IPS-18a (cell line): Measurements from ENCODE around the gene BRSK1.

Experiments
- H3K27ac ChIP-seq: one replicate; pipeline ENCODE4 v1.5.1; 2013; ENCODE audit warnings: low read length
- H3K27me3 ChIP-seq: one replicate; pipeline ENCODE4 v1.6.1; 2013; ENCODE audit warnings: mild to moderate bottlenecking, low read length; ENCODE audit not compliant: control insufficient read depth, insufficient read depth
- H3K36me3 ChIP-seq: one replicate; pipeline ENCODE4 v1.6.1; 2013; ENCODE audit warnings: low read depth, low read length; ENCODE audit not compliant: control insufficient read depth
- H3K4me1 ChIP-seq: one replicate; pipeline ENCODE4 v1.6.1; 2013; ENCODE audit warnings: low read depth, low read length; ENCODE audit not compliant: control insufficient read depth
- H3K4me3 ChIP-seq: one replicate; pipeline ENCODE4 v1.5.1; 2013; ENCODE audit warnings: low read length
- H3K9ac ChIP-seq: one replicate; pipeline ENCODE4 v1.6.1; 2013; ENCODE audit warnings: mild to moderate bottlenecking, low read length, moderate library complexity
- H3K9me3 ChIP-seq: one replicate; pipeline ENCODE4 v1.6.1; 2013; ENCODE audit warnings: low read depth, low read length; ENCODE audit not compliant: control insufficient read depth

Gene BRSK1

DNA sequence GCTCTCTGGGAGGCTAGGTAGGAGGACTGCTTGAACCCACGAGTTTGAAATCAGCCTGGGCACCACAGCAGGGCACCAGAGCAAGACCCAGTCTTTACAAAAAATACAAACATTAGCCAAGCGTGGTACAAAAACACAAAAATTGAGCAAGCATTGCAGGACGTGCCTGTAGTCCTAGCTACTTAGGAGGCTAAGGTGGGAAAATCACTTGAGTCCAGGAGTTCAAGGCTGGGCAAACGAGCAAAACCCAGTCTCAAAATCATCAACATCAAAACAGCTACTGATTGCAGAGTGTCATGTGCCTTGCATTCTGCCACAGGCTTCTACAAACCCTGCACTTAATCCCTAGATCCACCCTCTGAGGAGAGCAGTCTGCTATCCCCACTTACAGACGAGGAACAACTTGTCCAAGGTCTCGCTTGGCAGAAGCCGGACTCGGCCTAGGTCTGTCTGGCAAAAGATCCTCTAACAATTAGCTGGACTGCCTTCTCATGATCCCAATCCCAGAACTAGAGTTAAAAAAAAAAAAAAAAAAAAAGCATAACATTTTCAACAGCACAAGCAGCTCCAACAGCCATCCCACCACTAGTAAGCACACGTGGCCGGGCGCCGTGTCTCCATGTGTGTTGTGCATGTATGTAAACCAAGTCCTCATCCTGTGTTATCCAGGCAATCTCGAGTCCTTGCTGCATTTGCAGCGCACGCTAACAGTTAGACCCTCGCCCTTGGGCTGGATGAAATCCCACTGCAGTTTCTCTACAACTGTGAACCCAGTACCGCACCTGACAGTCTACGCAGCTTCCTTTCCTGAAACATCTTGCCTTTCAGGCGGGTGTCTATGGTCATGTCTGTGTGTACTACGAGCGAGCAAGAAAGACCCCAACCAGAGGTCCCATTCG is 27.0 kb upstream of the BRSK1 start:
- Histone ChIP-seq H3K9me3 (no peaks in the 10 kb centered on the region), H3K27me3 (no peaks in the 10 kb centered on the region), H3K4me3 (peak overlapping the region; percentile 79), H3K27ac (no peak overlapping the region), H3K36me3 (no peaks in the 10 kb centered on the region), H3K4me1 (peaks cover 12% of the 10 kb centered on the region), H3K9ac (no peak overlapping the region)

DNA sequence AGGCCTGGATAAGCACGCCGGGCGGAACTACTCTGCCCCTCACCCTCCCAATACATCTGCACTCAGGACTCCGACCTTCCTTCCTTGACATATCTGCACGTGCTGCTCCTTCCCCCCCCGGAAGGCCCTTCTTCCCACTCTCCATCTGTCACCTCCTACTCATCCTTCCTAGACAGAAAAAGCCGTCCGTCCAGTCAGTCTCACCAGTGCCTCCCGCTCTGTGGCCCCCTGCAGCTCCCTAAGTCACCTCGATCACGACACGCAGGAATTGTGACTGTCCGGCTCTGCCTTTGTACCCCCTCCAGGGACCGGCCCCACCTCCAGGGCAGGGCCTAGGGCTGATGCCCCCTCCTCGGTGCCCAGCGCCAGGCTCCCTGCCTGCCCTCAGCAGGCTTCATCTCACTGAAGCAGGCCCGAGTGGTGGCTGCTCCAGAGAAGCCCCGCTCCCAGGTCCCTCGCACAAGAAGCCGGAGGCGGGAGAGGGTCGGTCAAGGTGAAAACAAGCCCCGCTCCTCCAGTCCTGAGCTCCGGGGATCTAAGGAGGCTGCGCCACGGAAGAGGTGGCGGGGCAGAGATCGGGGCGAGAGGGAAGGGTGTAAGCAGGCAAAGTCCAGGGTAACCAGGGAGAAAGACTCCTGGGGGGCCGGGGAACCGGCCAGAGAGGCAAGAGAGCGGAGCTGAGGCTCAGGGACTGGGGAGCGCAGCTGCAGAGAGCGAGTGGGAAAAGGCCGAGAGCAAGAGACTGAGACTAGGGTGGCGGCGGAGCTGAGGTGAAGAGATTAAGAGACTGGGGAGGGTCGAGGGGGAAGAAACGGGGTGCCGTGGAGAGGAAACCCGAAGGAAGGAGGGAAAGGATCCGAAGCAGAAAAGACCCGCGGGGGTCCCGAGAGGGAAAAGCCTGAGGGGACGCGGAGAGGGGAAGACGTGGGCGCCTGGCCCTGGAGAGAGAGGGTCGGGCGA is 26.1 kb upstream of the BRSK1 start:
- H3K4me1 ChIP-seq: peaks cover 12% of the 10 kb centered on the region
- H3K9me3 ChIP-seq: no peaks in the 10 kb centered on the region
- peak overlapping the region; percentile 79 for H3K4me3 ChIP-seq
- no peaks in the 10 kb centered on the region for H3K36me3 ChIP-seq
- no peak overlapping the region for H3K27ac ChIP-seq
- peak overlapping the region; percentile 48 for H3K9ac ChIP-seq
- no peaks in the 10 kb centered on the region for H3K27me3 ChIP-seq

DNA sequence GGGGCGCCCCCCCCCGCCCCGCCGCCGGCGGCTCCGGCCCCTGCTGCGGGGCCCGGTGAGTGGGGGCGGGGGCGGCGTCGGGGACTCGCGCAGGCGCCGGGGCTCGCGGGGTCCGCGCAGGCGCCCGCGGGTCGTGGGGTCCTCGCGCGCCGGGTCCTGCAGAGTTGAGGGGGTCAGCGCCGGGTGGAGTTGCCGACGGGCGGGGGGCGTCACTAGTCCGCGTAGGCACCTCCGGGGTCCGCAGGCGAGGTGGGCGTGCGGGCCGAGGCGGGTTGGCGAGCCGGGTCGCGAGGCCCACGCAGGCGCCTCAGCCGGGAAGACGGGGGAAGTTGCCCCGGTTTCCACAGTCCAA is 25.3 kb upstream of the BRSK1 start:
- H3K27ac ChIP-seq: no peak overlapping the region
- H3K27me3 ChIP-seq: no peaks in the 10 kb centered on the region
- H3K9me3 ChIP-seq: no peaks in the 10 kb centered on the region
- peak overlapping the region; percentile 81 for H3K4me3 ChIP-seq
- no peaks in the 10 kb centered on the region for H3K36me3 ChIP-seq
- H3K4me1 ChIP-seq: peaks cover 12% of the 10 kb centered on the region
- peak overlapping the region; percentile 60 for H3K9ac ChIP-seq

DNA sequence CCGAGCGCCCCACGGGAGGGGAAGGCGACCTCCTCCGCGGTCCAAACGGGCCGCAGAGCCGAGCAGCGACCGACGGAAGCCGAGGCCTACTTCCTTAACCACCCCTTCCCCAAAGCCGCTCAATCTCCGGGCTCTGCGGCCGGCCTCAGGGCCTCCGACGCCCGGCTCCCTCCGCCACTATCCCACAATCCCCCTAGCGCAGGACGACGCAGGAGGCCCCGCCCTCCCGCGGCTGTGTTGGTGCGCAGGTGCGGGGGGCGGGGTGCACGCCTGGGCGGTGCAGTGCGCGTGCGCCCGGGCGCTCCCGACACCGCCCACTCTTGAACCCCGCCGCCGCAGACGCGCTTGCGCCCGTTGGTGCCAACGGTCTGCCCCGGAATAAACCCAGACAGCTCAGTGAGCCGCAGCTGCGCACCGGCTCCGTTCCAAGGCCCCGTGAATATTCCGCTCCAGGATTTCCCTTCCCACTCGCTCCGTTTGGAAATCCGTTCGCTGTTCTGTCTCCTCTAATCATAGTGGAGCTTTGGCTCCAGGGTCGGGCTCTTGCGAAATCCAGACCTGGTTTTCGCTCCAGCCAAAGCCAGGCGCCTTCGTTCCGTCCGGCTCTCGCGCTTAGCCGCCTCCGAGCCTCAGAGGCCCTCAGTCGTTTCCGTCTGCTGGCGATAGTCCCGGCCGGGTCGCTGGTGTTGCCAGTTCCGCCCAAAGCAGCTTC is 24.8 kb upstream of the BRSK1 start, which contains the start of gene PPP6R1:
Gene PPP6R1, minus strand, starts transcription at position 190 of the 712 bp plus-strand sequence. CDS start 11,914 bp downstream, outside the sequence.
- no peaks in the 10 kb centered on the region for H3K36me3 ChIP-seq
- H3K27me3 ChIP-seq: no peaks in the 10 kb centered on the region
- peaks cover 12% of the 10 kb centered on the region for H3K4me1 ChIP-seq
- H3K9me3 ChIP-seq: no peaks in the 10 kb centered on the region
- H3K27ac ChIP-seq: peak within 1 kb of the TSS; percentile 46
- peak within 1 kb of the TSS; percentile 81 for H3K4me3 ChIP-seq
- H3K9ac ChIP-seq: peak within 1 kb of the TSS; percentile 60

DNA sequence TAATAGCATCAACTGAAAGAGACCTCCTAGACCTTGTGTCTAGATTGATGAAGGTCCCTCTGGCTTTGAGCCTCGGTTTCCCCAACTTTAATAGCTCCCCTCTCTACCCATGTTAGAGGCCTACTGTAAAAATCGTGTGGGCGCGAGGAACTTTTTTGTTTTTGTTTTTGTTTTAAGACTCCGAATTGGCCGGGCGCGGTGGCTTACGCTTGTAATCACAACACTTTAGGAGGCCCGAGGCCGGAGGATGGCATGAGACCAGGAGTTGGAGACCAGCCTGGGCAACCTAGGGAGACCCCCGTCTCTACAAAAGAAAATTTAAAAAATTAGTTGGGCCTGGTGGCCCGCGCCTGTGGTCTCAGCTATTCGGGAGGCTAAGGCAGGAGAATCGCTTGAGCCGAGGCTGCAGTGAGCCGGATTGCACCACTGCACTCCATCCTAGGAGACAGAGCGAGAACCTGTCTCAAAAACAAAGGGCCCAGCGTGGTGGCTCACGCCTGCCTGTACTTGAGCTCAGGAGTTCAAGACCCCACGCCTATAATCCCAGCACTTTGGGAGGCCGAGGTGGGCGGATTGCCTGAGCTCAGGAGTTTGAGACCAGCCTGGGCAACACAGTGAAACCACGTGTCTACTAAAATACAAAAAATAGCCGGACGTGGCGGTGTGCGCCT is 24.1 kb upstream of the BRSK1 start:
- H3K9ac ChIP-seq: peak overlapping the region; percentile 56
- H3K27me3 ChIP-seq: no peaks in the 10 kb centered on the region
- no peaks in the 10 kb centered on the region for H3K36me3 ChIP-seq
- H3K27ac ChIP-seq: peak overlapping the region; percentile 46
- H3K4me1 ChIP-seq: peaks cover 12% of the 10 kb centered on the region
- peak overlapping the region; percentile 81 for H3K4me3 ChIP-seq
- no peaks in the 10 kb centered on the region for H3K9me3 ChIP-seq

DNA sequence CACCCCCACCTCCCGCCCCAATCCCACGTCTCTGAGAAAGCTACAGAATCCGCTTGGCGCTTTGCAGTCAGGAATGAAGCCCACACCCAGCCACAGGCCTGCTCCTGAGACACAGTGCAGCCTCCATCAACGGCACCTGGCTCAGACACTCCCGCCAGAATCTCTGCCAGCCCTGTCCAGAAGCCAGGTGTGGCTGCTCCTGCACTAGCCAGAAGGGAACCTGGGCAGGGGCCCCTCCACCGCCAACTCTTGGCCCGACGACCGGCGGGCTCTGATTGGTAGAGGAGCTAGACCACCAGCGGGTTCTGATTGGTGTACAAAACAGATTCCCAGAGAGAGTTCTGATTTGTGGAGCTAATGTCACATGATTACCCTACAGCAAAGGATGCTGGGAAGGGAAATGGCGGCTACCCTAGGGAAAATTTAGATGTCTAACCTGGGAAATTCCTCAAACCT is 22.1 kb upstream of the BRSK1 start:
- Histone ChIP-seq H3K9me3 (peaks cover 3% of the 10 kb centered on the region), H3K36me3 (no peaks in the 10 kb centered on the region), H3K27me3 (no peaks in the 10 kb centered on the region), H3K4me1 (peaks cover 12% of the 10 kb centered on the region), H3K27ac (no peak overlapping the region), H3K9ac (no peak overlapping the region), H3K4me3 (no peak overlapping the region)

DNA sequence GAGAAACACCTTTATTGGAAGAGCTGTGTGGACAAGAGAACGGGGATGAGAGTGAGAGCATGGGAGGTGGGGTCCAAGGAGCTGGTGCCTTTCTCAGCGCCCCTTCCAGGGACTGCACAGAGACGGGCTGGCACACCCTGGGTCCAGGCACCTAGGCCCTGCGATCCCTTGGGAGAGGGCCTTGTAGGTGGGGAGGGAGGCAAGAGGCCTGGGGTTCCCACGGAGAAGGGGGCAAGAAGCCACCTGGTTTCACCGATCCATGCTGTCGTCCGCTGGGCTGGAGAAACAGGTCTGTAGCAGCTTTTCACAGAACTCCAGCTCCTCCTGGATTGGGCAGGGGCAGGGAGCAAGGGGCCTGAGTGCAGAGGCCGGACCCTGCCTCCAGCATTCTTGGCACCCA is 21.4 kb upstream of the BRSK1 start:
- H3K27me3 ChIP-seq: no peaks in the 10 kb centered on the region
- no peak overlapping the region for H3K9ac ChIP-seq
- peaks cover 9% of the 10 kb centered on the region for H3K4me1 ChIP-seq
- no peak overlapping the region for H3K4me3 ChIP-seq
- H3K27ac ChIP-seq: no peak overlapping the region
- H3K36me3 ChIP-seq: no peaks in the 10 kb centered on the region
- peaks cover 3% of the 10 kb centered on the region for H3K9me3 ChIP-seq

DNA sequence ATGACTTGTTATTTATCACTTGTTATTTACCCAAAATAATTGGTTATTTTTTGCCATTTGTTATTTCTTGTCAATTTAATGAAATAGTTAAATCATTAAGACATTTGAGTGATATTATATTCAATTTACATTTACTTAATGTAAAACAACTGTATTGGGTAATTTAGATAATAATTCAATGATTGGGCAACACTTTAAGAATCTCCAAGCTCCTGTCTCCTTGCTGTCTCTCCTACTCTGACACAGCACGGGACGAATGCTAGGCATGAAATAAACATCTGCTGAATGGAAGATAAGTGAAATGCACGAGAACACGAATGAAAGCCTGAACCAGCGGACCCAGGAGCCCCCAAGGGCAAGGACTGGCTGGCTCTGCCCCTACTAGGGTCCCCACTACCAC is 19.3 kb upstream of the BRSK1 start:
- H3K27ac ChIP-seq: no peak overlapping the region
- H3K36me3 ChIP-seq: no peaks in the 10 kb centered on the region
- peaks cover 9% of the 10 kb centered on the region for H3K4me1 ChIP-seq
- H3K9me3 ChIP-seq: peaks cover 3% of the 10 kb centered on the region
- no peak overlapping the region for H3K4me3 ChIP-seq
- no peak overlapping the region for H3K9ac ChIP-seq
- H3K27me3 ChIP-seq: no peaks in the 10 kb centered on the region

DNA sequence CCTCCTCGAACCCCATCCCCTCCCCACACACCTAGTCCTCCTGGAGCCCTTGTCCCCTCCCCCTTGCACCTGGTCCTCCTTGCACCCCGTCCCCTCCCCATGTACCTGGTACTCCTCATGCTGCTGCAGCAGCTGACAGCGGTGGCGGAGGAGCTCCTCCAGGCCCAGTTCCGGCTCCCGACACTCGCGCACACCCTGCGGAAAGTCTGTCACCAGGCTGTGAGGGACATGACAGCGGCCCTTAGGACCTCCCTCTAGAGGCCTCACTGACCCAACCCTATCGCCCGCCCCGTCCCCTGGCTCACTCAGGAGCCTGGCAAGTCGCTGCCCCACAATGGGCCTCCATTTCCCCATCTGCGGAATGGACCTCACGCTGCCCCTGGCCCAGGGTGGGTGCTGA is 18.6 kb upstream of the BRSK1 start:
- no peak overlapping the region for H3K9ac ChIP-seq
- peaks cover 4% of the 10 kb centered on the region for H3K4me1 ChIP-seq
- no peaks in the 10 kb centered on the region for H3K36me3 ChIP-seq
- no peaks in the 10 kb centered on the region for H3K27me3 ChIP-seq
- H3K4me3 ChIP-seq: no peak overlapping the region
- H3K27ac ChIP-seq: no peak overlapping the region
- peaks cover 3% of the 10 kb centered on the region for H3K9me3 ChIP-seq

DNA sequence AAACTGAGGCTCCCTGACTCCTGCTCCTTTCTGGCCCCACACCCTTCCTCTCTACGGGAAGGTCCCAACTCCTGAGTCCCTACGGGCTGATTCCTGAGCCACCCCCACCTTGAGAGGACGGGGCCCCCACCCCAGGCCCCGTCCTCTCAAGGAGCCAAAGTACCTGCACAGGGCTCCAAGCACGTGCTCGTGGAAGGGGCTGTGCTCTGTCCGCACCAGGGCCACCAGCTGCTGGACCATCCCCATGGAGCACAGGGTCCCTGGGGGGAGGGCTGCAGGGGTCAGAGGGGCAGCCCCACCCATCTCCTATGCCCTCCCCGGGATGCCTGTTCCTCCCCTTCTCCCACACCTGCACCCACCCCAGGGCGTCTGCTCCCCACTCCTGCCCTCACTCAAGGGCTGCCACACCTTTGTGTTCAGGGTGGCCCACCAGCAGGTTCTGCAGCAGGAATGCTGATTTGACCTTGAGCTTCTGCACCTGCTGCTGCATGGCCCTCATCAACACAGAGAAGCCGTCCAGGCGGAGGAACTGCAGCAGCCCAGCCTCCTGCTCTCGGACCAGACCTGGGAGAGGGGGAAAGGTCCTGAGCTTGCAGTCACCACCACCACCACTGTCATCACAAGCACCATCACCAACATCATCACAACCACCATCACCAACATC is 17.9 kb upstream of the BRSK1 start:
- no peak overlapping the region for H3K4me3 ChIP-seq
- H3K27me3 ChIP-seq: no peaks in the 10 kb centered on the region
- H3K9ac ChIP-seq: no peak overlapping the region
- no peak overlapping the region for H3K27ac ChIP-seq
- no peaks in the 10 kb centered on the region for H3K36me3 ChIP-seq
- peaks cover 3% of the 10 kb centered on the region for H3K9me3 ChIP-seq
- no peaks in the 10 kb centered on the region for H3K4me1 ChIP-seq
